Measurements from ENCODE around the gene MATN1. TPM values are rescaled to one million over a fixed set of nuclear protein-coding genes. Genes with fewer than 3 reads are reported as not detected.
A peak's percentile ranks its signal among the peaks of the same experiment; 100 is the strongest.

The MATN1 gene
- total RNA-seq, 2 donors from 2014 or later, result 0.31 to 1.1 TPM

DNA sequence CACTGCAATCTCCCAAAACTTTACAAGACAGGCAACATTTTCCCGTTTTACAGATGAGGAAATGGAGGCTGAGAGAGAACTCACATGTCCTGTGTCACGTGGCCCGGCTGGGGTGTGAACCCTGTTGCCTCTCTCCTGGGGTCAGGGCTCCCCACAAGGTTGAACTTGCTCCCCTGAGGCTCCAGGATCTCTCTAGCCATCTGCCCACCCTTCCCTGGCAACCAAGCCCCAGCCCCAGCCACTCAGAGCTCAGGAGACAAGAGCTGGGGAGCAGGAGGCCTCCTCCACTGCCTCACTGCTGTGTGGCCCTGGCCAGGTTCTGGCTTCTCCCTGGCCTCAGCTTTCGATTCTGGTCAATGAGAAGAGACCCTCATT lies 22.4 kb upstream of the MATN1 start:
- Mint-ChIP-seq H3K9me3 (no peaks in the 10 kb centered on the region), H3K27ac (peak overlapping the region; percentile 98 to 100), H3K36me3 (peaks cover 16% of the 10 kb centered on the region), H3K27me3 (no peaks in the 10 kb centered on the region), H3K4me3 (peak overlapping the region; percentile 81), H3K4me1 (ENCODE audit: low read depth in 2 of 2) (peaks cover 95 to 97% of the 10 kb centered on the region in 2 donors)
- no peak for DNase-seq (ENCODE audit: low spot score)
- no peak for ATAC-seq

DNA sequence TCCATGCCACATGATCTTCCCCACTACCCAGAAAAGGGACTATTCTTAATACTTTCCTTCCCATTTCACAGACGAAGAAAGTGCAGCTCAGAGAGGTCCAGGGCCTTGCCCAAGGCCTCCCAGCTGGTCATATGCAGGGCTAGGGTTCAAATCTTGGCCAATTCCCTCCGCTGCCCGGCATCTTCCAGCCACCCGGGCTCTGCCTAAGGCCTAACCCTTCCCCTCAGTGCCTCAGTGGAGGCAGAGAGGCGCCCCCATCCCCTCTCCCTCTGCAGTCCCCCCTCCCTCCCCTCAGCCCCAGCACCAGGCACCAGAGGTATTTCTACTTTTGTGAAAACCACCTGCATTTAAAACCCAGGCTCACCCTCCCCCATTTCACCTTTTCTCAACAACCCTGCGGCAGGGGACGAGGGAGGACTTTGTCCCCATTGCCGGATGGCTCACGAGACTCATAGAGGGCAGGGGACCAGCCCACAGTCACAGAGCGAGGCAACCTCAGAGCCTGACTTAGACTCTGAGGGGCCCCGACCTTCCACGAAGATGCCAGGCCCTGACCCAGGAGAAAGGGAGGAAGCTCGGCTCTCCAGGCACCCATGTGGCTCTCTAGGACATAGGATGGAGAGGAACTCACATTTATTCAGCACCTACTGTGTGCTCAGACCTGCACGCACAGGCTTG lies 21.9 kb upstream of the MATN1 start:
- no peak for DNase-seq (ENCODE audit: low spot score)

DNA sequence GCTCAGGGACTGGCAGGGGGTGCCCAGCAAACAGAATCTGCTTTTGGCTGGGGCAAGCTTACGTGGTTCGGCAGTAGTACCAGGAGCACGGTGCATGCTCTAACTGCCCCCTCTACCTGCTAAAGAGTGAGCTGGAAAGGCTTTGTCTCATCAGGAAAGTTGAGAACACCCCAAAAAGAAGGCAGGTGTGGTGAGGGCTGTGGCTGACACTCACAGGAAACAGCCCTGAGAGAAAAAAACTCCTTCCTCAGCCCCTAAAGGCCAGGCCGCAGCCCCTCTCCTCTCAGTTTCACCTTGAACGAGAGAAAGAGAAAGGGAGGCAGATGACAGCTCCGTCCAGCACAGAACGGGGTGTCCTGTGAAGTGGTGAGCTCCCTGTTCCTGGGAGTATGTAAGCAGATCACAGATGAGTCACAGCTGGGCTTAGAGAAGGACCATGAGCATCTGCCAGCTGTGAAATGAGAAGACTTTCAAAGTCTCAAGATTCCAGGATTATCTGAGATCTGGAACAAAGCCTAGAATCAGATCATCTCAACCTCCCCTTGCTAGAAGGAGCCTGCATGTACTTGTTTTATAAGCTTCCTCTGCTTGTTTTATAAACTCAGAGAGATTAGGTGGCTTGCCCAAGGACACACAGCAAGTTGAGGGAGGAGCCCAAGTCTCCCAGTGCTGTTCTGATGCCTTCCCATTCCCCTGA lies 20.8 kb upstream of the MATN1 start:
- Mint-ChIP-seq H3K27ac (peak overlapping the region; percentile 98 to 100), H3K27me3 (no peaks in the 10 kb centered on the region), H3K4me1 (ENCODE audit: low read depth in 2 of 2) (peaks cover 94 to 95% of the 10 kb centered on the region in 2 donors), H3K4me3 (peak overlapping the region; percentile 81), H3K9me3 (no peaks in the 10 kb centered on the region), H3K36me3 (peaks cover 22% of the 10 kb centered on the region)
- DNase-seq (ENCODE audit: low spot score) (no peak), ATAC-seq (peak; percentile 55 to 60)

More for the DNA sequence above, 21.9 kb upstream of the MATN1 start:
- no peak for ATAC-seq
- peak overlapping the region; percentile 98 to 100 for H3K27ac Mint-ChIP-seq
- H3K36me3 Mint-ChIP-seq, result peaks cover 19% of the 10 kb centered on the region
- peak overlapping the region; percentile 81 for H3K4me3 Mint-ChIP-seq
- peaks cover 95 to 97% of the 10 kb centered on the region in 2 donors for H3K4me1 Mint-ChIP-seq (ENCODE audit: low read depth in 2 of 2)
- no peaks in the 10 kb centered on the region for H3K27me3 Mint-ChIP-seq
- H3K9me3 Mint-ChIP-seq, result no peaks in the 10 kb centered on the region

DNA sequence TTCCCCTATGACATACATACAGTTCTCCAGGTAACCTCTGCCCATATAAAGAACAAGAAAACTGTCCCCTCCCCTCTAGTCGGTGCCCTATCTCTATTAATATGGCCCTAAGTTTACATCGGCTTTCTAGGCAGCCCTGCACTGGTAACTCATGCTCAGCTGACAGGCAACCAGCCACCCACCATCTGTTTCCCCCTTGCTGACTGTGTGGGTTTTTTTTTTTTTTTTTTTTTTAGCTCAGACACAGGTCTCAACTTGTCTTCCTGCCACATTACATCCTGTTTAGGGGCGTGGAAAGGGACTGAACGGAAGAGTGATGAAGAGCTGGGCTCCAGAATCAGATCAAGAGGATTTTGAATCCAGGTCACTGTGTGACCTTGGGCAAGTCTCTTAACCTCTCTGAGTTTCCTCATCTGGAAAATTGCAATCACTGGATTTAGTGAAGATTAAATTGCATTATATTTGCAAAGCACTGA lies 20.2 kb upstream of the MATN1 start:
- DNase-seq (ENCODE audit: low spot score) (peak; percentile 76), ATAC-seq (peak; percentile 87 to 90)
- H3K27ac Mint-ChIP-seq, result peak overlapping the region; percentile 98 to 100
- H3K9me3 Mint-ChIP-seq, result peaks cover 2% of the 10 kb centered on the region
- peak overlapping the region; percentile 81 for H3K4me3 Mint-ChIP-seq
- H3K4me1 Mint-ChIP-seq (ENCODE audit: low read depth in 2 of 2), result peaks cover 93% of the 10 kb centered on the region in 2 donors
- H3K36me3 Mint-ChIP-seq, result peaks cover 28% of the 10 kb centered on the region
- no peaks in the 10 kb centered on the region for H3K27me3 Mint-ChIP-seq

- H3K4me3 Mint-ChIP-seq, result peak overlapping the region; percentile 81
- DNase-seq (ENCODE audit: low spot score) (no peak), ATAC-seq (no peak)
- peak overlapping the region; percentile 98 to 100 for H3K27ac Mint-ChIP-seq
- H3K36me3 Mint-ChIP-seq, result peaks cover 34% of the 10 kb centered on the region
- H3K9me3 Mint-ChIP-seq, result peaks cover 3% of the 10 kb centered on the region
- no peaks in the 10 kb centered on the region for H3K27me3 Mint-ChIP-seq
- H3K4me1 Mint-ChIP-seq (ENCODE audit: low read depth in 2 of 2), result peaks cover 92 to 94% of the 10 kb centered on the region in 2 donors
Measured at GRCh38 chr1:30742963-30743559, 19.7 kb upstream of the MATN1 start.

DNA sequence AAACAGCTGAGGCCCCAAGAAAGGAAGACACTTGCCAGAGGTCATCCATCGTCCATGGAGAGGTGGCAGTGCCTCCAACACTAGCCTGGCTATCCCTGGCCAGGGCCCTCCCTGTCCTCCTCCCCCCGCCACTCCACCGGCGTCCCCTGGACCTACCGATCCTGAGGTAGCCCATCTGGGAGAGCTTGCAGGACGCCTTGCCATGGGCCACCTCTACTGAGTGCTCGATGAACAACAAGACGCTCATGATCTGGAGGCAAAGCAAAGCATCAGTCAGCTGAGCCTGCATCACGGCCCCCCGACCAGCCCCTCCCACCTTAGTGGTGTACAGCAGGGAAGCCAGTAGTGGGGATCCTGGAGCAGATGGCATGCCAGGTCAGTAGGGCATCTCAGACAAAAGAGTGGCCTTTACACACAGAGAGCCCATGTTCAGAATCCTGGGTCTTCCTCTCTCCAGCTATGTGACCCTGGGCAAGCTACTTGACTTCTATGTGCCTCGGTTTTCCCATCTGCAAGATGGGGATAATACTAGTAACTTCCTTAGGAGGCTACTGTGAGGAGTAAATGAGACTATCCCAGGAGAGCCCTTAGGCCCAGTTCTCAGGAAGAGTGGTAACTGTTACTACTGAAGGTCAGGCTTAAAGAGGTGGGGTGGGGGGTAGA lies 19.0 kb upstream of the MATN1 start:
- ATAC-seq (no peak), DNase-seq (ENCODE audit: low spot score) (no peak)
- Mint-ChIP-seq H3K36me3 (peaks cover 38% of the 10 kb centered on the region), H3K9me3 (peaks cover 3% of the 10 kb centered on the region), H3K4me1 (ENCODE audit: low read depth in 2 of 2) (peaks cover 90% of the 10 kb centered on the region in 2 donors), H3K4me3 (peak overlapping the region; percentile 81), H3K27ac (peak overlapping the region; percentile 98 to 100), H3K27me3 (no peaks in the 10 kb centered on the region)

GRCh38 chr1:30741239-30741894 lies 18.0 kb upstream of the MATN1 start:
- no peak for DNase-seq (ENCODE audit: low spot score)
- H3K36me3 Mint-ChIP-seq, result peaks cover 40% of the 10 kb centered on the region
- no peaks in the 10 kb centered on the region for H3K27me3 Mint-ChIP-seq
- H3K4me3 Mint-ChIP-seq, result peak overlapping the region; percentile 41
- peaks cover 3% of the 10 kb centered on the region for H3K9me3 Mint-ChIP-seq
- H3K27ac Mint-ChIP-seq, result peak overlapping the region; percentile 72 to 90
- H3K4me1 Mint-ChIP-seq (ENCODE audit: low read depth in 2 of 2), result peaks cover 84 to 86% of the 10 kb centered on the region in 2 donors
- ATAC-seq, result no peak

DNA sequence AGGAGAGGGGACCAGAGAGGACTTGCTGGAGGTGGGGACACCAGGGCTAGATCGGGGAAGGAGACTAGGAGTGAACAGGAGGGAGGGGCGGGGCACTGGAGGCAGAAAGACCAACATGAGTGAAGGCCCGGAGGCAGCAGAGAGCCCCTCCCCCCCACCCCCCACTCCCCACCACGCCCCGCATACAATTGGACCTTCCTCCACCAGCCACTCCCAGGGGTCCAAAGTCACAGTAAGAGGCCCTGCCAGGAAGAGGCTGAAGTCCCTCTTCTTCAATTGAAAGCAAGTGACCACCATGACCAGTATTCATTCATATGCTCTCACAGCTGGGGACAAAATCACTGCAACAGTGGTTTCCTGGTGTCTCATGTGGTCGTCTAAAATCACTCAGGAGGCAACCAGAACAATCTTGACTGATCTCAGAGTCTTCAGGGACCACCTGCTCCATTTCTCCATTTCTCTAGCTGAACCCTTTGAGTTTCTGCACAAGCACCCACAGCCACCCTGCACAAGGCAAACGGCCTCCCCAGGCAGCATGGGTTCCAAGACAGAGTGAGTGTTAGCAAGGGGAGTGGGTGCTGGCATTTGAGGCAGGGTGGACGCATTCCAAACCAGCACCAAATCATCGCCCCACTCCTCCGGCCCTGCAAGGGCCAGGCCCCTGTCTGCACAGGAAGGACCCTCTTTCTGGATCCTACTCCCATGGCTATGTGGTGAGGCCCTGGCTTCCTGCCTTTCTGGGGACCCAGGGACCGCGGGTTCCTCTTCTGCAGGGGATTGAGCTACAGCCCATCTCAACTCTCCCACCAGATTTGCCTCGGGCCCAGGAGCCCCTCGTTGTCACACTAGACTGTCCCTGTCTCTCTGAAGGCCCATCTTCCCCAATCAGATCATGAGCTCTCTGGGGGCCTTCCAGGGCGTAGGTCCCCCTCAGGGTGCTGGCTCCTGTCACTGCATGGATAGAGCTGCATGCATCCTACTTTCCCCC lies 17.2 kb upstream of the MATN1 start:
- Mint-ChIP-seq H3K27ac (peak overlapping the region; percentile 72 to 90), H3K4me1 (ENCODE audit: low read depth in 2 of 2) (peaks cover 77% of the 10 kb centered on the region in 2 donors), H3K36me3 (peaks cover 43% of the 10 kb centered on the region), H3K4me3 (peak overlapping the region; percentile 41), H3K27me3 (no peaks in the 10 kb centered on the region), H3K9me3 (peaks cover 3% of the 10 kb centered on the region)
- DNase-seq (ENCODE audit: low spot score), result no peak
- ATAC-seq, result no peak

GRCh38 chr1:30739601-30740000 lies 16.2 kb upstream of the MATN1 start:
- H3K27ac Mint-ChIP-seq, result peak overlapping the region; percentile 72 to 88
- H3K27me3 Mint-ChIP-seq, result no peaks in the 10 kb centered on the region

GRCh38 chr1:30738715-30739559 lies 15.6 kb upstream of the MATN1 start:
- H3K4me3 Mint-ChIP-seq, result no peak overlapping the region
- no peaks in the 10 kb centered on the region for H3K27me3 Mint-ChIP-seq
- peaks cover 61 to 65% of the 10 kb centered on the region in 2 donors for H3K4me1 Mint-ChIP-seq (ENCODE audit: low read depth in 2 of 2)
- peak overlapping the region; percentile 72 to 88 for H3K27ac Mint-ChIP-seq
- H3K36me3 Mint-ChIP-seq, result peaks cover 45% of the 10 kb centered on the region
- ATAC-seq (no peak), DNase-seq (ENCODE audit: low spot score) (no peak)
- peaks cover 3% of the 10 kb centered on the region for H3K9me3 Mint-ChIP-seq

More at GRCh38 chr1:30739601-30740000, 16.2 kb upstream of the MATN1 start:
- Mint-ChIP-seq H3K36me3 (peaks cover 45% of the 10 kb centered on the region), H3K4me1 (ENCODE audit: low read depth in 2 of 2) (peaks cover 67 to 70% of the 10 kb centered on the region in 2 donors), H3K9me3 (peaks cover 3% of the 10 kb centered on the region), H3K4me3 (no peak overlapping the region)
- DNase-seq (ENCODE audit: low spot score) (no peak), ATAC-seq (no peak)

DNA sequence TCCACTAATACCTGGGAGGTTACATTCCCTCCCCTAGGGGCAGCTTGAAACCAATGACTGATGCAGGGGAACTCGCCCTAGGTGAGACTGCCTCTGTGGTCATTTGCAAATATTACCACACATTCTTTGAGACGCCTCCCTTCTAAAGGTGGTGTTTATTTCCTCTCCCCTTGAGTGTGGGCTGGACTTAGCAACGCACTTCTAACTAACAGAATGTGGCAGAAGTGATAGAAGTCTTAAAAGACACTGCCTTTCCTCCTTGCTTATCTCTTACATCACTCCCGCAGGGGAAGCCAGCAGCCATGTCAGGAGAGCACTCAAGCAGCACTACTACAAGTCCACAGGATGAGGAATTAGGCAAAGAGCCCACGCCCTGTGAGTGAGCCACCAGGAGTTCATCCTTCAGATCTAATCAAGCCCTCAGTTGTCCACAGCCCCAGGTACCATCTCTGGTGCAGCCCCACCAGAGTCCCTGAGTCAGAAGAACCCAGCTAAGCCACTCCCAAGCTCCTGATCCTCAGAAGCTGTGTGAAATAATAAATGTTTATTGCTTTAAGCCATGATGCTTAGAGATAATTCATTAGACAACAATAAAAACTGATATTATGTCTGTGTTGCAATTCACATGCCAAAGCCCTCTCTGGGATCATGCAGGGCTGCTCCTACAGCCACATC lies 14.8 kb upstream of the MATN1 start:
- Mint-ChIP-seq H3K4me3 (no peak overlapping the region), H3K9me3 (peaks cover 3% of the 10 kb centered on the region), H3K27me3 (no peaks in the 10 kb centered on the region), H3K36me3 (peaks cover 45% of the 10 kb centered on the region), H3K27ac (peak overlapping the region; percentile 72 to 88), H3K4me1 (ENCODE audit: low read depth in 2 of 2) (peaks cover 53 to 58% of the 10 kb centered on the region in 2 donors)
- DNase-seq (ENCODE audit: low spot score) (no peak), ATAC-seq (peak; percentile 22 to 54)

Data from natural killer cell treated with Interleukin-12 subunit alpha and Interleukin-12 subunit beta and Interleukin-15 and Interleukin-18, amount 100 ng/mL, for 72 hours (primary cell).